Activated CD8-positive, alpha-beta T cell treated with anti-CD3 and anti-CD28 coated beads, Interleukin-2, amount 10 ng/mL, durations not matched to agents 7 days and 5 days (primary cell): ENCODE data around the gene PAX7. TPM values are rescaled to one million over a fixed set of nuclear protein-coding genes. Genes with fewer than 3 reads are reported as not detected.

Experiments
- ATAC-seq: fragments of 150-1000 bp; cut with Tn5 transposase; one replicate; pipeline ENCODE4 v1.10.0; 2021; ENCODE audit warnings: moderate library complexity
- CTCF ChIA-PET: fragments of 350-600 bp; sonication (Branson Sonifier 250); formaldehyde crosslinking; loops from one replicate; lab custom pipeline; 2021; ENCODE audit warnings: antibody characterized with exemption; lab: Charles Lee
- POLR2A ChIA-PET: fragments of 350-600 bp; sonication (Branson Sonifier 250); formaldehyde crosslinking; loops from one replicate; lab custom pipeline; 2021; ENCODE audit warnings: antibody characterized with exemption; lab: Charles Lee
- DNase-seq: peaks from one replicate; pipeline ENCODE4 v3.0.0-alpha.2; 2020
- H3K27ac Mint-ChIP-seq: one replicate; pipeline ENCODE4 v1.8.0; 2021; ENCODE audit warnings: mild to moderate bottlenecking, mixed read lengths
- H3K27me3 Mint-ChIP-seq: one replicate; pipeline ENCODE4 v1.8.0; 2021; ENCODE audit warnings: low read depth, mixed read lengths
- H3K36me3 Mint-ChIP-seq: one replicate; pipeline ENCODE4 v1.8.0; 2021; ENCODE audit warnings: low read depth, mixed read lengths
- H3K4me1 Mint-ChIP-seq: one replicate; pipeline ENCODE4 v1.8.0; 2021; ENCODE audit warnings: low read depth, mixed read lengths
- H3K4me3 Mint-ChIP-seq: one replicate; pipeline ENCODE4 v1.8.0; 2021; ENCODE audit warnings: mild to moderate bottlenecking, mixed read lengths
- H3K9me3 Mint-ChIP-seq: one replicate; pipeline ENCODE4 v1.8.0; 2022; ENCODE audit warnings: mixed read lengths; ENCODE audit not compliant: insufficient read depth
- total RNA-seq, 2 experiments: library from RNA; stranded (reverse); gene quantifications; one replicate each; pipeline ENCODE4 v1.2.3, GENCODE V29; 2021

PAX7 gene
- total RNA-seq, 2 experiments from 2014 or later, result not detected

DNA sequence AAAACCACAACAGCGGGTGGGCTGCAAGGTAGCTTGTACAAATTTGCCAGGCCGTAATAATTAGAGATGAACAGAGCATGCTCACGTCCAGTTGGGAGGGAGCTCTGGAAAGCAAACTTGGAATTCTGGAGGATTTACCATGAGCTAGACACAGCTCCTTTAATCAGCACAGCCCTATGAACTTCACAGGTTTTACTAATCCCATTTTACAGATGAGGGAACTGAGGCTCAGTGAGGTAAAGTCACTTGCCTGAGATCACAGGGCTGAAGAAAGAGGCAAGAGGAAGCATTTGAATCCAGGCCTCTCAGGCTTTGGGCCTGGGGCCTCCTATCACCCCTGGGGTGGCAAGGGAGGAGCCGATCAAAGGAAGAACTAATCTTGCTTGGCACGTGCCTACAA, 24.0 kb downstream of the PAX7 start:
- Mint-ChIP-seq H3K27me3 (peaks cover 44% of the 10 kb centered on the region), H3K36me3 (no peaks in the 10 kb centered on the region), H3K4me1 (peaks cover 17% of the 10 kb centered on the region), H3K9me3 (no peaks in the 10 kb centered on the region), H3K4me3 (no peak overlapping the region), H3K27ac (no peak overlapping the region)
- ChIA-PET CTCF (interaction anchor here (1.3 kb wide), 1 partner anchor 11 kb away, joined by 3 read pairs; no protein-coding TSS in a partner anchor), POLR2A (interaction anchor here (0.6 kb wide), 1 partner anchor 16 kb away, joined by 3 read pairs; no protein-coding TSS in a partner anchor)
- ATAC-seq, result no peak
- no peak for DNase-seq

- peaks cover 9% of the 10 kb centered on the region for H3K4me1 Mint-ChIP-seq
- H3K9me3 Mint-ChIP-seq, result no peaks in the 10 kb centered on the region
- H3K36me3 Mint-ChIP-seq, result no peaks in the 10 kb centered on the region
- DNase-seq (no peak), ATAC-seq (no peak)
- ChIA-PET CTCF (interaction anchor here (1.8 kb wide), 1 partner anchor 60 kb away, joined by 5 read pairs; no protein-coding TSS in a partner anchor), POLR2A (no interaction called here)
- H3K4me3 Mint-ChIP-seq, result no peak overlapping the region
- peaks cover 22% of the 10 kb centered on the region for H3K27me3 Mint-ChIP-seq
- no peak overlapping the region for H3K27ac Mint-ChIP-seq
These were observed 27.0 kb downstream of the PAX7 start for GRCh38 chr1:18657506-18658201.

DNA sequence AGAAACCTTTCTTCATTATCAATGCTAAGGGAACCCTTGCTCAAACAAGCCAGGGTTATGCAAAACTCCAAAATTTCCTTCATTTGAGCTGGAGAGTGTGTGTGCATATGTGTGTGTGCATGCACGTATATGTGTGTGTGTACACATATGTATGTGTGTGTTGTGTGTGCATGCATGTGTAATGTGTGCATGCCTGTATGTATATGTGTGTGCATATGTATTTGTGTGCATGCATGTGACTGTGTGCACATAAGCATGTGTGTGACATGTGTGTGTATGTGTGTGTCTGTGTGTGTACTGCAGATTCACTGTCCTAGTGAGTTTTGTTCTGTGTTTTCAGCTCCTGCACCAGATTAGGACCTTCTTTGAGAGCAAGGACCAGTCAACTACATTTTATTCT, 28.2 kb downstream of the PAX7 start:
- H3K4me3 Mint-ChIP-seq, result no peak overlapping the region
- H3K9me3 Mint-ChIP-seq, result no peaks in the 10 kb centered on the region
- H3K36me3 Mint-ChIP-seq, result no peaks in the 10 kb centered on the region
- no peak for DNase-seq
- POLR2A ChIA-PET, result no interaction called here
- no peak for ATAC-seq
- no peaks in the 10 kb centered on the region for H3K4me1 Mint-ChIP-seq
- H3K27ac Mint-ChIP-seq, result no peak overlapping the region
- H3K27me3 Mint-ChIP-seq, result peaks cover 14% of the 10 kb centered on the region
- CTCF ChIA-PET, result interaction anchor here (1.8 kb wide), 1 partner anchor 61 kb away, joined by 5 read pairs; no protein-coding TSS in a partner anchor

- Mint-ChIP-seq H3K36me3 (no peaks in the 10 kb centered on the region), H3K27ac (no peak overlapping the region), H3K4me1 (peaks cover 2% of the 10 kb centered on the region), H3K4me3 (no peak overlapping the region), H3K9me3 (no peaks in the 10 kb centered on the region), H3K27me3 (peaks cover 5% of the 10 kb centered on the region)
- DNase-seq (no peak), ATAC-seq (no peak)
- ChIA-PET POLR2A (no interaction called here), CTCF (no interaction called here)
These were observed 31.0 kb downstream of the PAX7 start for GRCh38 chr1:18661404-18662285.

GRCh38 chr1:18662286-18662639, 31.6 kb downstream of the PAX7 start:
- ChIA-PET POLR2A (no interaction called here), CTCF (interaction anchor here (0.8 kb wide), 1 partner anchor 19 kb away, joined by 5 read pairs; no protein-coding TSS in a partner anchor)
- Mint-ChIP-seq H3K4me3 (no peak overlapping the region), H3K36me3 (no peaks in the 10 kb centered on the region), H3K9me3 (no peaks in the 10 kb centered on the region), H3K27ac (no peak overlapping the region), H3K4me1 (peaks cover 6% of the 10 kb centered on the region), H3K27me3 (peaks cover 5% of the 10 kb centered on the region)
- DNase-seq, result no peak
- no peak for ATAC-seq

DNA sequence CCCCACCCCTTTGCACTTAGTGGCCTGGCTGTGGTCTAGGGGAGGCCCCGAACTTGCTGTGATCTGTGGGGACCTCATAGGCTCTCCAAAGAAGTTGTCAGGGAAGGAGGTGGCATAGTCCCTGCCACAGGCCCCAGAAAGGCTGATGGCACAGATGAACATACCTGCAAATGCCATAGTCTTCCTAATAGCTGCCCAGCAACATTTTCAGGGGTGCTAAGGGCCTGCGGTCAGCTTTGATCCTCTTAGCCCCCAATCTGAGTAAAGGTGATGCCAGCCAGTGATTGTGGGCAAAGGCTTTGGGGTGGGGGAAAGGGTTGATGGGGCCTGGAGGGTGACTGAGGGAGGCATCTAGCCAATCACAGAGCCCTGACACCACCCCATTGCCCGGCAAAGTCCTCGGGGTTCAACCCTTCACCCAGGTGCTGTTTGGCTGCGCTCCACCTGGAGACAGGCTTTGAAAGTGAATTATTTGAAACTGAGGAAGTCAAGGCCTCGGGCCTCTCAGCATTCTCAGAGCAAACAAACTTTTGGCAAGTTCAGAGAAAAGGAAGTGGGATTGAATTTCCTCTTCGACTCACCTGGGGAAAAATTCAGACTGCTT, 35.8 kb downstream of the PAX7 start:
- no peak for DNase-seq
- CTCF ChIA-PET, result interaction anchor here (0.9 kb wide), 1 partner anchor 12 kb away, joined by 3 read pairs; no protein-coding TSS in a partner anchor
- H3K4me1 Mint-ChIP-seq, result peaks cover 6% of the 10 kb centered on the region
- ATAC-seq, result no peak
- no peak overlapping the region for H3K4me3 Mint-ChIP-seq
- H3K27me3 Mint-ChIP-seq, result no peaks in the 10 kb centered on the region
- H3K9me3 Mint-ChIP-seq, result no peaks in the 10 kb centered on the region
- no peaks in the 10 kb centered on the region for H3K36me3 Mint-ChIP-seq
- no peak overlapping the region for H3K27ac Mint-ChIP-seq
- POLR2A ChIA-PET, result no interaction called here

DNA sequence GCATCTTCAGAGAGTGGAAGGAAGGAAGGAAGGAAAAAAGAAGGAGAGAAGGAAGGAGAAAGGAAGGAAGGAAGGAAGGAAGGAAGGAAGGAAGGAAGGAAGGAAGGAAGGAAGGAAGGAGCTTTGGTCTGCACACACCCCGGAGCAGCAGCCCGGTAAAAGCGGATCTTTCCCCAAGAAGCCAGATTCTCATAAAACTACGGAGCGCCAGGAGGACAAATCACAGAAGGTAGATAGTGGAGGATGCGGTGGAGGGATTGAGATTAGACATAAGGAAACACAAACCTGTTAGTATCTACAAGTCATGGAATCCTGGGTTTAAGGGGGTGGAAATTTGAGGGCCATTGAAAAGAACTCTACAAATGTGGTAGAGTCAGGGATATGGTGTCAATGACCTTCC, 36.7 kb downstream of the PAX7 start:
- no peak overlapping the region for H3K27ac Mint-ChIP-seq
- CTCF ChIA-PET, result no interaction called here

DNA sequence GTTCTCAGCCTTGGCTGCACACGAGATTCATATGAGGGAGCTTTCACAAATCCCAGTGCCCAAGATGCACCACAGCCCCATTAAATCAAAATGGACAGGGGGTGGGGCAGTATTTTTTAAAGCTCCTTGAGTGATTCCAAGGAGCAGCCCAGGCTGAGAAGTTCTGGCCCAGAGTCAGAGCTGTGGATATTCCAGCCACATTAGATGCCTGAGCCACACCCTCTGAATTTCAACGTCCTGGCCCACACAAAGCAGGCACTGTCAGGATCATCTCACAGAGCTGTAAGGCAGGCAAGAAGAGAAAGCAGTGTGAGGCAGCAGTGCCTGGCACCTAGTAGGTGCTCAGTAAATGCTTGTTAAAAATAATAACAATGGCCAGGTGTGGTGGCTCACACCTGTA, 37.4 kb downstream of the PAX7 start:
- DNase-seq, result no peak
- ChIA-PET POLR2A (no interaction called here), CTCF (no interaction called here)
- Mint-ChIP-seq H3K36me3 (no peaks in the 10 kb centered on the region), H3K27me3 (no peaks in the 10 kb centered on the region), H3K4me3 (no peak overlapping the region), H3K4me1 (peaks cover 6% of the 10 kb centered on the region), H3K9me3 (no peaks in the 10 kb centered on the region), H3K27ac (no peak overlapping the region)
- no peak for ATAC-seq

More for the DNA sequence above, 36.7 kb downstream of the PAX7 start:
- no peaks in the 10 kb centered on the region for H3K9me3 Mint-ChIP-seq
- DNase-seq (no peak), ATAC-seq (no peak)
- POLR2A ChIA-PET, result no interaction called here
- H3K4me3 Mint-ChIP-seq, result no peak overlapping the region
- H3K4me1 Mint-ChIP-seq, result peaks cover 6% of the 10 kb centered on the region
- H3K36me3 Mint-ChIP-seq, result no peaks in the 10 kb centered on the region
- no peaks in the 10 kb centered on the region for H3K27me3 Mint-ChIP-seq

- ChIA-PET CTCF (no interaction called here), POLR2A (no interaction called here)
- H3K9me3 Mint-ChIP-seq, result no peaks in the 10 kb centered on the region
These were observed 38.2 kb downstream of the PAX7 start for GRCh38 chr1:18668750-18669404.

GRCh38 chr1:18670121-18670867, 39.6 kb downstream of the PAX7 start:
- no peaks in the 10 kb centered on the region for H3K9me3 Mint-ChIP-seq
- DNase-seq (no peak), ATAC-seq (no peak)
- H3K4me1 Mint-ChIP-seq, result peaks cover 6% of the 10 kb centered on the region
- CTCF ChIA-PET, result no interaction called here
- no peak overlapping the region for H3K4me3 Mint-ChIP-seq
- POLR2A ChIA-PET, result no interaction called here
- H3K27me3 Mint-ChIP-seq, result peaks cover 9% of the 10 kb centered on the region
- no peak overlapping the region for H3K27ac Mint-ChIP-seq
- H3K36me3 Mint-ChIP-seq, result no peaks in the 10 kb centered on the region

More at GRCh38 chr1:18668750-18669404, 38.2 kb downstream of the PAX7 start:
- peaks cover 6% of the 10 kb centered on the region for H3K4me1 Mint-ChIP-seq
- no peak overlapping the region for H3K27ac Mint-ChIP-seq
- no peak overlapping the region for H3K4me3 Mint-ChIP-seq
- ATAC-seq (no peak), DNase-seq (no peak)
- no peaks in the 10 kb centered on the region for H3K36me3 Mint-ChIP-seq
- peaks cover 1% of the 10 kb centered on the region for H3K27me3 Mint-ChIP-seq

DNA sequence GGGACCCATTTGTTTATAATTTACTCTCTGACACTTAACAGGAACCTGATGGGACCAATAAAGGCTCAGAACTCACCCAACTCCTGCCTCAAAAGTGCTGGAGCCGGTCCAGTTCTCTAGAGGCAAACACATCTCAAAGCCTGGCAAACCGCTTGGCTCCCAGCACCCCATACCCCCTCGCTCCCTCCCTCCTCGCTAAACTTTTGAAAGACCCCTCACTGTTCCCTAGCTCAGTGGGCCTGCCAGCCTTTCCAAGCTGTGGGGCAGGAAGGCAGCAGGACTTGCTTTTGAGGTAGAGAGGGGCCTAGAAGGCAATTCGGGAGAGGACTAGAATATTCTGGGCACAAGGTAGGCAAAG, 40.2 kb downstream of the PAX7 start:
- H3K4me1 Mint-ChIP-seq, result peaks cover 6% of the 10 kb centered on the region
- CTCF ChIA-PET, result no interaction called here
- ATAC-seq, result no peak

More for the DNA sequence above, 40.2 kb downstream of the PAX7 start:
- Mint-ChIP-seq H3K4me3 (no peak overlapping the region), H3K27ac (no peak overlapping the region), H3K9me3 (no peaks in the 10 kb centered on the region), H3K36me3 (no peaks in the 10 kb centered on the region), H3K27me3 (peaks cover 13% of the 10 kb centered on the region)
- DNase-seq, result no peak
- POLR2A ChIA-PET, result no interaction called here
